ENCODE measurements around the gene CERS6.

DNA sequence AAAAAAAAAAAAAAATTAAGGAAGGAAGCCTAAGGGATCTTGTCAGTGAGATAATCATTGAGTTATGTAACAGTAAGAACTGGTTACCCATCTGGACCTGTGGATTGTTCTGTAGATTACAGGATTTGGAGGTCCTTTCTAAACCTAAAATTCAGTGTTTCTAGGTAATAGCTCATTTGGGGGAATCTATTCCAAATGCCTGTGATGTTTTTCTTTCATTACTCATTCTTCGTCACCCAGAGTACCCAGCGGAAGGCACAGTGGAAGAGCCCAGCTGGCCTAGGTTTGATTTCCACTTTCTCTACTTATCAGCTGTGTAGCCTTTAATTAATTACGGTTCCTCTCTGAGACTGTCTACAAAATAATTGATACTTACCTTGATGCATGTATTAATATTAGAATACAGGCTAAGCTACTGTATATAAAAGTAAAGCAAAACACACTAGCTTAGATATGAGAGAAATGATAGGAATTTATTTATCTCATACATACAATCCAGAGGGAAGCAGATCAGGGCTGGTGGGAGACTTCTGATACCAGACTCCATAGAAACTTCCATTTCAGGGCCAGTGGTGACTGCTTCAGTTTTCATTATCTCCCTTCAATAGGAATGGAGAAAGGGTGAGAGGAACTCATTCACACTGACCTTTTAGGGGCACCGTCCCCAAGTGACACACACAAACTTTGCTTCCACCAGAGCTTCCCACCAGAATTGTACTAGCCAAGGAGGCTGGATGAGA, 230.6 kb downstream of the CERS6 start:
- TF ChIP-seq CTCF (IDR thresholded peaks at IDR 0.05) (no peak), POLR2A (IDR thresholded peaks at IDR 0.05) (no peak), POLR2AphosphoS5 (IDR thresholded peaks at IDR 0.05) (no peak)

Data from breast epithelium (tissue), 3 donors.